ENCODE measurements around the gene ADORA2A.

ADORA2A gene

DNA sequence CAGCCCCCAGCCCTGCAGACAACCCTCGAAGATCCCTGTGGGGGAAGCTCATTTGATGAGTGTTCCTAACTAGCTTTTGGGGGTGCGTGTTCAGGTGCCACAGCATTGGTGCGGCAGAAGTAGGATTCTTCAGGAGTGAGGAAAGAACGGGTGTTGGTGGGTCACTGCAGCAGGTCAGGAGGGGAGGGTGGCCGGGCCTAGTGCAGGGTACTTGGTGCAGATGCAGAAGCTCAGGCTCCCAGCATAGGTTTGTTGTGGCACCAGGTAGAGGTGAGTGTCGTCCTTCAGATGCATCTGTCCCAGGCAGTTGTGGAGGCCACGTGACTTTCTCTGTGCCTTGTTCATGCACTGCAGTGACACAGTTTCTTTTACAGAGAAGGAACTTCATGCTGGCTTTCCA, 15.1 kb upstream of the ADORA2A start:
- no peak for DNase-seq (ENCODE audit: low read depth)
- TF ChIP-seq, protein P1, sequence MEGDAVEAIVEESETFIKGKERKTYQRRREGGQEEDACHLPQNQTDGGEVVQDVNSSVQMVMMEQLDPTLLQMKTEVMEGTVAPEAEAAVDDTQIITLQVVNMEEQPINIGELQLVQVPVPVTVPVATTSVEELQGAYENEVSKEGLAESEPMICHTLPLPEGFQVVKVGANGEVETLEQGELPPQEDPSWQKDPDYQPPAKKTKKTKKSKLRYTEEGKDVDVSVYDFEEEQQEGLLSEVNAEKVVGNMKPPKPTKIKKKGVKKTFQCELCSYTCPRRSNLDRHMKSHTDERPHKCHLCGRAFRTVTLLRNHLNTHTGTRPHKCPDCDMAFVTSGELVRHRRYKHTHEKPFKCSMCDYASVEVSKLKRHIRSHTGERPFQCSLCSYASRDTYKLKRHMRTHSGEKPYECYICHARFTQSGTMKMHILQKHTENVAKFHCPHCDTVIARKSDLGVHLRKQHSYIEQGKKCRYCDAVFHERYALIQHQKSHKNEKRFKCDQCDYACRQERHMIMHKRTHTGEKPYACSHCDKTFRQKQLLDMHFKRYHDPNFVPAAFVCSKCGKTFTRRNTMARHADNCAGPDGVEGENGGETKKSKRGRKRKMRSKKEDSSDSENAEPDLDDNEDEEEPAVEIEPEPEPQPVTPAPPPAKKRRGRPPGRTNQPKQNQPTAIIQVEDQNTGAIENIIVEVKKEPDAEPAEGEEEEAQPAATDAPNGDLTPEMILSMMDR (IDR thresholded peaks at IDR 0.05; ENCODE audit: control insufficient read depth, insufficient read depth, low read depth, low read length, missing control alignments) = no peak
- no peak overlapping the region for H3K4me3 ChIP-seq (ENCODE audit: control insufficient read depth, low read depth, low read length)

DNA sequence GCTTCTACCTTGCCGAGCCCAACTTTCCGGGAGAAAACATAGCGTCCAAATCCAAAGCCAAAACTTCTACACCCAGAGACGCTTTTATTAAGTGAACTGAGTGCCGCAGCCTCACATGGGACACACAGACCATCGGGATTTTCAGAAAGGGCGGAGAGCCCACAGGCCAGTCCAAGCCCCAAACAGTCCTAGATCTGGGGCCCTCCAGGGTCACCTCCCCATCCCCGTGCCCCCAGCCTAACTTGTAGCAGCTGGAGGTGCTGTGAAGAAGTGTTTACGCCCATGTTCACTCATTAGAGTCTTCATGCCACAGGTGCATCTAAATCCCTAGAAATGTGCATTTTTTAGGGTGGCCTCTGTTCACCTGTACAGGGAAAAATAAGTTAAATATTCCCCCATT, 14.1 kb upstream of the ADORA2A start:
- DNase-seq (ENCODE audit: low read depth) = no peak
- no peak overlapping the region for H3K4me3 ChIP-seq (ENCODE audit: control insufficient read depth, low read depth, low read length)
- TF ChIP-seq, protein P1 (IDR thresholded peaks at IDR 0.05; ENCODE audit: control insufficient read depth, insufficient read depth, low read depth, low read length, missing control alignments) = no peak

DNA sequence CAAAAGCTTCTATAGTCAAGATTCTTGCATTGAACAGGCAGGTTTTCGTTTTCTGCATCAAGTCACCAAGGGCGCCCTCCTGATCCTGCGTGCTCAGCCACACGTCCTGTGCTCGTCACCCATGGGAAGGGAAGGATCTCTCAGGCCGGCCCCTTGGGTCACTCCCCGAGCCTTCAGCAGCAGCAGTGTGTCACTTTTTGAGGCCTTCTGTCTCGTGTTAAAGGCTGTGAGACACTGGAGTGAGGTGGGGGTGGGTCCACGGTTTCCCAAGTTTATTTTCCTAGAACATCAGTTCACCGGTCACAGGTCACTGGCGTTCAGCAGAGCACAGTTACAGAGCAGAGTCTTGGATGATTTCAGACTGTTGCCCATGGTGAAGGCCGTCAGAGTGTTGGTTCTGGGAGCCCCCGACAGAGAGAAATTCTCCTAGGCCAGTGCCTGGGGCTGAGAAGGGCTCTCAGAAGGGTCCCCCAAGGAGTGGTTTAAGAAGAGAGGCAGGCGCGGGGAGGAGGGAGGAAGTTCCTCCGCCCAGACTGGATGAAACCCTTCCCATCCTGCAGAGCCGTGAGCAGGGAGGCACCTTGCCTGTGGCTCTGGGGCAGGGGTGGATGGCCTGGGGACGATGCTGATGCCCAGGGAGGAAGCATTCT, 13.5 kb upstream of the ADORA2A start:
- DNase-seq (ENCODE audit: low read depth) = no peak
- TF ChIP-seq, protein P1 (IDR thresholded peaks at IDR 0.05; ENCODE audit: control insufficient read depth, insufficient read depth, low read depth, low read length, missing control alignments) = no peak

DNA sequence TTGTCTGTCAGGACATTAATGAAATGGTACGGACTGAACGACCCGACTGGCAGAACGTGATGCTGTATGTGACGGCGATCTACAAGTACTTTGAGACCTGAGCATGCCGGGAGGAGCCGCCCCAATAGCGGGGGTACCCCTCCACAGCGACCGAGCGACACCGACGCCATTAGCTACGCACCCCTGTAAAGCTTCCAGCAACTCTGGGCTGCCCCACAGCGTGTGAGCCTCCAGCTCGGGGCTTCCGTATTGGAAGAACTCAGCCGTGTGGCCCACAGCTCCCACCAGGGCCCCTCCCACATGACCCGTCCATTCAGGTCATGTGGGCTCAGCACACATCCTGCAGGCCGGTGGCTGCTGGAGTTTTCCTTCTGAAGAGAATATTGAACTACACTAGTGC, 12.9 kb upstream of the ADORA2A start:
- H3K4me3 ChIP-seq (ENCODE audit: control insufficient read depth, low read depth, low read length) = no peak overlapping the region
- TF ChIP-seq, protein P1 (IDR thresholded peaks at IDR 0.05; ENCODE audit: control insufficient read depth, insufficient read depth, low read depth, low read length, missing control alignments) = no peak
- no peak for DNase-seq (ENCODE audit: low read depth)

More for the DNA sequence above, 13.5 kb upstream of the ADORA2A start:
- no peak overlapping the region for H3K4me3 ChIP-seq (ENCODE audit: control insufficient read depth, low read depth, low read length)

DNA sequence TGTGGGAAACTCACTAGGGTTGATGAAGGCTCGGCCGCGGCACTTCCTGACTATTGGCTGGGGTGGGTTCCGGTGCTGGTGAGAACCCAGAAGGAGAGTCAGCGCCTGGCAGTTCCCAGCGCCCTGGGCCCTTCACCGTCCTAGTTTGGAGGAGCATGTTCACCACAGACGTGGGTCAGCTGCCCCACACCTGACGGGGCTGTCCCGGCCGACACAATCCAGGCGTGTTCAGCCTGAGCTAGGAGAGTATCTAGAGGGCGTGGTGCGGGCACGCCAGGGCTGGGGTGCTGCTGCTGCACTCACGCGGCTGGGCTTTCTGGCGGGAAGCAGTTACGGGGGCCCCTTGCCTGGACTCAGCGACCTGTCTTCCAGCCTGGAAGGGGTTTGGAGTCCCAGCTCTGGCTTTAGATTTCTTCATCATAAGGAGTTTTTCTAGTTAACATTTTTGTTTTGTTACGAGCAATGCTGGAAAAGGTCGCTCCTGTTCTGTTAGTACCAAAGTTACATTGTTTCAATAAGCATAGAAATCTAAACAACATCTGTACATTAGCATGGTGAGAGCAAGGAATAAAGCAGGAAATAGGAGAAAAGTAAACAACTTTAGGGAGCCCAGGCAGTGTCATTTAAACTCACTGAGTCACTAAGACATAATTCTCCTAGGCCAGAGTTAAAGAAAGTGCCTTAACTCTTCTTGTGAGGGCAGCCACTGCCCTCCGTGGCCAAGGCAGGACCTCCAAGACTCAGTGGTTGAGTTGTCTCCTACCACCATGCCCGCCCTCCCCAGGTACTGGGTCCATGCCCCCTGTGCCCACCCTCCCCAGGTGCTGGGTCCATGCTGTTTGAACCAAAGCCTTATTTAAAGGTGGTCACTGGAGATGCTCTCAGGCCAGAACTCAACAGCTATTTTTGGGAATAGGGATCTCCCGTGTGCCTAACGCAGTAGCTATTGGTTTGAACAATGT, 12.1 kb upstream of the ADORA2A start:
- DNase-seq (ENCODE audit: low read depth) = no peak
- TF ChIP-seq, protein P1 (IDR thresholded peaks at IDR 0.05; ENCODE audit: control insufficient read depth, insufficient read depth, low read depth, low read length, missing control alignments) = no peak
- no peak overlapping the region for H3K4me3 ChIP-seq (ENCODE audit: control insufficient read depth, low read depth, low read length)

DNA sequence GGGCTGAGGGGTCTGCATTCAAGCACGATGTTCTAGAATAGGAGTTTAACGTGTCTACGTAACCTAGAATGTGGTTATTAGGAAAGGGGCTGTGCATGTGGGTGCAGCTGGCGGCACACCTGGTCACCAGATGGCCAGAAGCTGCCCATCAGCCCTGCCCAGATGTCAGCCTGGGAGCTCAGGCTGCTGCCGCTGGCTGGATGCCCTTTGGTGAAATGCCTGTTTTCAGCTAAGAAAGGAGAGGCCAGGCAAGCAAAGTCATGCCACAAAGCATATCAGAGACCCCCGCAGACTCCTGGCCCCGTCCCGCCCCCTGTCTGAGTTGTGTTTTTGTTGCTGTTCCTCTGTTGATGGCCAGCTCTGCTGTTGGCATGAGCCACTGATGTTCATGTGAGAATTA, 11.3 kb upstream of the ADORA2A start:
- DNase-seq (ENCODE audit: low read depth) = no peak
- no peak overlapping the region for H3K4me3 ChIP-seq (ENCODE audit: control insufficient read depth, low read depth, low read length)
- TF ChIP-seq, protein P1 (IDR thresholded peaks at IDR 0.05; ENCODE audit: control insufficient read depth, insufficient read depth, low read depth, low read length, missing control alignments) = no peak
